Lower leg skin (tissue), 4 donors: Measurements from ENCODE around the gene PHF13. TPM values are rescaled to one million over a fixed set of nuclear protein-coding genes. Genes with fewer than 3 reads are reported as not detected.

Experiments
- DNase-seq, 2 donors: peaks; one replicate each; pipeline ENCODE4 v3.0.0-alpha.2; 2019; ENCODE audit warnings: low spot score in 2 of 2
- H3K4me3 ChIP-seq: fragments of 200-600 bp; sonication (generic); 2 replicates; pipeline ENCODE4 v1.5.1; 2017; ENCODE audit warnings: mild to moderate bottlenecking, low read depth; ENCODE audit not compliant: poor library complexity, severe bottlenecking
- CTCF ChIP-seq, 3 donors: fragments of 450-650 bp; IDR thresholded peaks; one replicate each; pipeline ENCODE4 v1.5.1; 2016; ENCODE audit warnings: antibody characterized with exemption in 3 of 3, mild to moderate bottlenecking in 3 of 3, moderate library complexity in 2 of 3
- POLR2A ChIP-seq, 2 donors: fragments of 450-650 bp; IDR thresholded peaks; one replicate each; pipeline ENCODE4 v1.6.1; 2016 to 2017; ENCODE audit warnings: antibody characterized with exemption in 2 of 2, mild to moderate bottlenecking in 1 of 2, moderate library complexity in 1 of 2
- WGBS, 2 donors: methylation state at CpG; one replicate each; pipeline ENCODE4 v1.1.5; 2018; 5-methylcytosine and 5-hydroxymethylcytosine counted together
- intact Hi-C: fragments of 100-400 bp; cut with DNase I; formaldehyde crosslinking; loops from one replicate; pipeline ENCODE4 v1.15.0; 2023; ENCODE audit warnings: low total_unique reads
- total RNA-seq, 4 donors: library from RNA; depleted of rRNA; stranded (reverse); fragments of >200 nt; gene quantifications; one replicate each; pipeline ENCODE4 v1.1.0, GENCODE V29; 2016

The PHF13 gene
- total RNA-seq, 4 donors from 2014 or later, result 18.4 to 26.7 (median 21.1) TPM

- DNase-seq, result no peak
- peak overlapping the region; percentile 97 for H3K4me3 ChIP-seq
- intact Hi-C loops, result no loop called here
- TF ChIP-seq POLR2A (IDR thresholded peaks at IDR 0.05), result no peak
- no peak for TF ChIP-seq CTCF (IDR thresholded peaks at IDR 0.05)
- WGBS, 2 donors, result 7 to 8% methylated on average over 10 of the region's 10 CpGs
These were observed 13.0 kb upstream of the PHF13 start for GRCh38 chr1:6600410-6601048.

GRCh38 chr1:6601049-6601922, 12.2 kb upstream of the PHF13 start:
- DNase-seq, result peak; percentile 95 to 96
- 0 to 1% methylated on average over 22 to 26 of the region's 40 CpGs for WGBS, 2 donors
- H3K4me3 ChIP-seq, result peak overlapping the region; percentile 97
- no peak for TF ChIP-seq CTCF (IDR thresholded peaks at IDR 0.05)
- peak in 1 of 2 donors; percentile 7 for TF ChIP-seq POLR2A (IDR thresholded peaks at IDR 0.05)
- intact Hi-C loops, result no loop called here

- intact Hi-C loops, result no loop called here
These were observed 11.4 kb upstream of the PHF13 start for GRCh38 chr1:6601923-6602668.

GRCh38 chr1:6602669-6603237, 10.8 kb upstream of the PHF13 start, which contains the start of gene KLHL21:
KLHL21 (minus strand) TSS chr1:6602869; CDS start chr1:6602817, 52 bp downstream.
- WGBS, 2 donors, result 0 to 1% methylated on average over 8 to 20 of the region's 84 CpGs
- intact Hi-C loops, result no loop called here
- no peak for TF ChIP-seq CTCF (IDR thresholded peaks at IDR 0.05)
- peak in 1 of 2 donors; percentile 80 for TF ChIP-seq POLR2A (IDR thresholded peaks at IDR 0.05)
- H3K4me3 ChIP-seq, result peak within 1 kb of the TSS; percentile 97
- peak; percentile 88 to 98 for DNase-seq

More at GRCh38 chr1:6601923-6602668, 11.4 kb upstream of the PHF13 start:
- peak overlapping the region; percentile 97 for H3K4me3 ChIP-seq
- peak in 1 of 2 donors; percentile 88 for DNase-seq
- 0 to 1% methylated on average over 16 to 30 of the region's 103 CpGs for WGBS, 2 donors
- no peak for TF ChIP-seq CTCF (IDR thresholded peaks at IDR 0.05)
- TF ChIP-seq POLR2A (IDR thresholded peaks at IDR 0.05), result no peak

GRCh38 chr1:6603238-6603914, 10.2 kb upstream of the PHF13 start:
- DNase-seq, result peak in 1 of 2 donors; percentile 93
- TF ChIP-seq CTCF (IDR thresholded peaks at IDR 0.05) (no peak), POLR2A (IDR thresholded peaks at IDR 0.05) (no peak)
- 0 to 1% methylated on average over 32 to 33 of the region's 36 CpGs for WGBS, 2 donors
- intact Hi-C loops, result no loop called here
- peak overlapping the region; percentile 45 for H3K4me3 ChIP-seq
